OCI-LY1 (cell line): Measurements from ENCODE around the gene FGD4.

ENCODE experiments used
- CTCF ChIP-seq: fragments of 200-600 bp; sonication (generic), shearing (Covaris generic); IDR thresholded peaks from 2 replicates; pipeline ENCODE4 v1.5.1; 2017; ENCODE audit warnings: mild to moderate bottlenecking, antibody characterized with exemption, low read length, moderate library complexity, mixed read lengths
- EZH2 ChIP-seq: fragments of 200-600 bp; sonication (generic), shearing (Covaris generic); IDR thresholded peaks from 2 replicates; pipeline ENCODE4 v1.8.0; 2017; ENCODE audit warnings: borderline replicate concordance, mixed run types, mild to moderate bottlenecking, antibody characterized with exemption, low read length, moderate library complexity, mixed read lengths

GRCh38 chr12:32679920-32680237 lies 280.5 kb downstream of the FGD4 start:
- TF ChIP-seq CTCF (no peak), EZH2 (no peak)
